Stimulated activated CD8-positive, alpha-beta memory T cell treated with anti-CD3 and anti-CD28 coated beads, Interleukin-15, amount 100 ng/mL, for 1 hour (primary cell): Measurements from ENCODE around the gene BLID.

ENCODE experiments used
- DNase-seq: peaks from one replicate; pipeline ENCODE4 v3.0.0-alpha.2; 2020; ENCODE audit warnings: low read depth

BLID gene

GRCh38 chr11:122115524-122116379 lies at the start of gene BLID:
Gene BLID (minus strand): TSS chr11:122116215. CDS start chr11:122115922, 293 bp downstream.
- DNase-seq, result no peak

- DNase-seq, result no peak
Observed at GRCh38 chr11:122163053-122163819, 47.2 kb upstream of the BLID start.

- no peak for DNase-seq
Observed at GRCh38 chr11:122162095-122162494, 46.1 kb upstream of the BLID start.

- DNase-seq, result no peak
Observed at GRCh38 chr11:122160841-122161590, 45.0 kb upstream of the BLID start.

- no peak for DNase-seq
Observed at GRCh38 chr11:122159861-122160260, 43.8 kb upstream of the BLID start.

- DNase-seq, result no peak
Observed at GRCh38 chr11:122159173-122159721, 43.2 kb upstream of the BLID start.

- DNase-seq, result no peak
Observed at GRCh38 chr11:122158171-122158570, 42.2 kb upstream of the BLID start.

- no peak for DNase-seq
Observed at GRCh38 chr11:122157653-122158161, 41.7 kb upstream of the BLID start.

- no peak for DNase-seq
Observed at GRCh38 chr11:122156940-122157382, 40.9 kb upstream of the BLID start.

GRCh38 chr11:122155765-122156527 lies 39.9 kb upstream of the BLID start:
- no peak for DNase-seq

GRCh38 chr11:122154994-122155393 lies 39.0 kb upstream of the BLID start:
- no peak for DNase-seq

- no peak for DNase-seq
Observed at GRCh38 chr11:122154227-122154626, 38.2 kb upstream of the BLID start.

- DNase-seq, result no peak
Observed at GRCh38 chr11:122153746-122154145, 37.7 kb upstream of the BLID start.

GRCh38 chr11:122150216-122151124 lies 34.5 kb upstream of the BLID start:
- no peak for DNase-seq

GRCh38 chr11:122149202-122149601 lies 33.2 kb upstream of the BLID start:
- DNase-seq, result no peak

GRCh38 chr11:122146475-122146874 lies 30.5 kb upstream of the BLID start:
- no peak for DNase-seq

GRCh38 chr11:122145715-122146274 lies 29.8 kb upstream of the BLID start:
- no peak for DNase-seq

GRCh38 chr11:122144752-122145151 lies 28.7 kb upstream of the BLID start:
- DNase-seq, result no peak

- DNase-seq, result no peak
Observed at GRCh38 chr11:122141725-122142124, 25.7 kb upstream of the BLID start.

GRCh38 chr11:122140500-122140899 lies 24.5 kb upstream of the BLID start:
- no peak for DNase-seq
